Left lung (tissue), 10 donors: Measurements from ENCODE around the gene CCNG1. TPM values are rescaled to one million over a fixed set of nuclear protein-coding genes. Genes with fewer than 3 reads are reported as not detected.
A peak's percentile ranks its signal among the peaks of the same experiment; 100 is the strongest.

Experiments
- ATAC-seq: fragments of 200-7000 bp; cut with Tn5 transposase; one replicate; pipeline ENCODE4 v1.9.1; 2020; ENCODE audit warnings: moderate library complexity
- DNase-seq, 4 donors: peaks; one replicate each; pipeline ENCODE4 v3.0.0-alpha.2; 2013 to 2020
- H3K27ac ChIP-seq, 2 donors: fragments of 200-600 bp; sonication (generic) in 1 of 2; one replicate each; pipeline versions ENCODE4 v1.5.0 to v1.8.0; 2020 to 2021
- H3K27me3 ChIP-seq, 2 donors: fragments of 200-600 bp; sonication (generic) in 1 of 2; one replicate each; pipeline versions ENCODE4 v1.5.0 to v1.8.0; 2020 to 2021
- H3K36me3 ChIP-seq, 2 donors: fragments of 200-600 bp; sonication (generic) in 1 of 2; one replicate each; pipeline versions ENCODE4 v1.5.0 to v1.8.0; 2020 to 2021
- H3K4me1 ChIP-seq, 2 donors: fragments of 200-600 bp; one replicate each; pipeline ENCODE4 v1.8.0; 2021
- H3K4me3 ChIP-seq, 2 donors: fragments of 200-600 bp; sonication (generic) in 1 of 2; one replicate each; pipeline versions ENCODE4 v1.5.0 to v1.8.0; 2020 to 2021; ENCODE audit warnings: mild to moderate bottlenecking in 1 of 2
- H3K9me3 ChIP-seq, 2 donors: fragments of 200-600 bp; sonication (generic) in 1 of 2; one replicate each; pipeline versions ENCODE4 v1.5.0 to v1.8.0; 2020 to 2021
- CTCF ChIP-seq, 2 donors: fragments of 200-600 bp; sonication (generic) in 1 of 2; IDR thresholded peaks; one replicate each; pipeline versions ENCODE4 v1.5.0 to v1.8.0; 2021; ENCODE audit warnings: antibody characterized with exemption in 2 of 2
- intact Hi-C, 2 donors: fragments of 100-400 bp; cut with DNase I; formaldehyde crosslinking; loops; one replicate each; pipeline versions ENCODE4 v1.11.2 to v1.14.2; 2022
- polyA plus RNA-seq, 6 donors: library from polyadenylated mRNA; unstranded; fragments of 120-200 nt; gene quantifications; one replicate each; pipeline ENCODE4 v1.2.1, GENCODE V29; 2013; ENCODE audit not compliant: insufficient read length in 6 of 6
- total RNA-seq, 2 donors: library from RNA; stranded (reverse); fragmentation: NEBNext Ultra II Directional; extraction: Animal tissue kit (Norgen Biotek cat#: 25700); gene quantifications; one replicate each; pipeline ENCODE4 v1.2.1, GENCODE V29; 2021
- donor health status: DM: no; HTN: yes; CAD: no.
- donor health status: DM: no; HTN: no; CAD: no.

Gene CCNG1
- total and polyA plus RNA-seq, 8 donors: 76.0 to 173 (median 145) TPM

GRCh38 chr5:163456840-163457239, 19.4 kb downstream of the CCNG1 start:
- Histone ChIP-seq H3K27ac (no peak overlapping the region), H3K4me3 (no peak overlapping the region), H3K9me3 (no peaks in the 10 kb centered on the region), H3K36me3 (peaks cover 0 to 24% of the 10 kb centered on the region in 2 donors), H3K4me1 (peaks cover 6 to 30% of the 10 kb centered on the region in 2 donors), H3K27me3 (no peaks in the 10 kb centered on the region)
- no peak for TF ChIP-seq CTCF (IDR thresholded peaks at IDR 0.05)
- ATAC-seq (no peak), DNase-seq (no peak)
- intact Hi-C loops: no loop called here

DNA sequence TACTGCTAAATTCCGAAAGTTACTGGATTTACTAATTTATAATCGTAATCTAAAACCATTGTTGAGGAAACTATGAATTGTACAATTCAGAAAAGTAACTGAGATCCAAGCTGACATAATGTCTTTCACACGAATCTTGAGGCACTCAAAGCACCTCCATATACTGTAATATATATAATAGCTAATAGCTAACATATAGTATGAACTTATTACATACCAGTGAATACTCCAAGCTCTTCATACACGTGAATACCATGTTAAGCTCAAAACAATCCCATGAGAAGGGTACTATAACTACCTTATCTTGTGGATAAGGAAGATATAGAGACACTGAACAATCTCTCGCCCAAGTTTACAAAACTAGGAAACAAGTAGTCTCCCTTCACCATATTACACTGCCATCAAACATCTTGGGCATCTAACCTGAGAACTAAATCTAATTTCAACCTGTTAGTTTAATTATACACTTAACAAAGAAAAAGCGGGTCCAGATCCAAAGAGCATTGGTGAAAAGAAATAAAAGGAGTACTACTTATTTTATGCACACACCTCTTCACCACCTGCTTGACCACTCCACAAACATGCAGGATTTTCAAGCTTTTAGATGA, 21.5 kb downstream of the CCNG1 start:
- Histone ChIP-seq H3K27ac (peak overlapping the region; percentile 94 to 96), H3K9me3 (no peaks in the 10 kb centered on the region), H3K4me3 (peak overlapping the region; percentile 67 to 68), H3K36me3 (peaks cover 0 to 18% of the 10 kb centered on the region in 2 donors), H3K27me3 (no peaks in the 10 kb centered on the region), H3K4me1 (peaks cover 10 to 38% of the 10 kb centered on the region in 2 donors)
- ATAC-seq: no peak
- DNase-seq: no peak
- TF ChIP-seq CTCF (IDR thresholded peaks at IDR 0.05): no peak
- intact Hi-C loops: no loop called here

GRCh38 chr5:163459462-163459818, 22.0 kb downstream of the CCNG1 start:
- intact Hi-C loops: no loop called here
- H3K4me1 ChIP-seq: peaks cover 10 to 38% of the 10 kb centered on the region in 2 donors
- no peak for TF ChIP-seq CTCF (IDR thresholded peaks at IDR 0.05)
- no peaks in the 10 kb centered on the region for H3K9me3 ChIP-seq
- H3K36me3 ChIP-seq: peaks cover 0 to 17% of the 10 kb centered on the region in 2 donors
- peak; percentile 4 for ATAC-seq
- peak overlapping the region; percentile 67 to 68 for H3K4me3 ChIP-seq
- H3K27me3 ChIP-seq: no peaks in the 10 kb centered on the region
- peak overlapping the region; percentile 94 to 96 for H3K27ac ChIP-seq
- DNase-seq: no peak

GRCh38 chr5:163459819-163460561, 22.6 kb downstream of the CCNG1 start, which contains the start of gene NUDCD2:
TSS of gene NUDCD2 (minus strand) at chr5:163460102. CDS start at chr5:163460050, 52 bp downstream.
- peak within 1 kb of the TSS; percentile 67 to 68 for H3K4me3 ChIP-seq
- DNase-seq (peak; percentile 95 to 99 (median 98)), ATAC-seq (peak; percentile 93)
- H3K36me3 ChIP-seq: peaks cover 0 to 12% of the 10 kb centered on the region in 2 donors
- peak within 1 kb of the TSS; percentile 94 to 96 for H3K27ac ChIP-seq
- intact Hi-C loops: no loop called here
- H3K27me3 ChIP-seq: no peaks in the 10 kb centered on the region
- TF ChIP-seq CTCF (IDR thresholded peaks at IDR 0.05): peak in 1 of 2 donors; percentile 8
- peaks cover 10 to 38% of the 10 kb centered on the region in 2 donors for H3K4me1 ChIP-seq
- H3K9me3 ChIP-seq: no peaks in the 10 kb centered on the region

DNA sequence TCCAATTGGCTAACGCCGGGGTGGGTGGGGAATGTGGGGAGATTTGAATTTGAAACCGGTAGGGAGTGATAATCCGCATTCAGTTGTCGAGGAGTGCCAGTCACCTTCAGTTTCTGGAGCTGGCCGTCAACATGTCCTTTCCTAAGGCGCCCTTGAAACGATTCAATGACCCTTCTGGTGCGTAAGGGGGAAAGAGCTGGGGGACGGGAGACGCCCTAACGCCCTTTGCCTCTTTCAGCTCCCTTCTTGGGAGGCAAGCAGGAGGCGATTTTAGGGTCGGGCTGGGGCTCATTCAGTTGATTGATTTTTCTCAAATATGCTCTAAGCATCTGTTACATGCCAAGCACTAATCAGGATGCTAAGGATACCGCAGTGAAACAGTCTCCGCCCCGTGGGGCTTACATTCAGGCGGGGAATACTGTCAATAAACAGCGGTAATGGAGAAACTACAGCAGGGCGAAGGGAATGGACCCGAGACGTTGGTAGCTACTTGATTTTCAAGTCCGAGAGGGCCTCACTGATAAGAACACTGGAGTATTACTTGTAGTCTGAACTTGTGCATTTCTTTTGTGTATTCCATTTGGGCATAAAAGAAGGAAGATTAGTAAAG, 23.3 kb downstream of the CCNG1 start, which contains the start of gene HMMR:
HMMR (plus strand) TSS at position 71 of the 610 bp plus-strand sequence; CDS start at position 132, 61 bp downstream.
- DNase-seq: peak in 1 of 4 donors; percentile 44
- TF ChIP-seq CTCF (IDR thresholded peaks at IDR 0.05): no peak

More for the DNA sequence above, 23.3 kb downstream of the CCNG1 start, which contains the start of gene HMMR:
- H3K9me3 ChIP-seq: no peaks in the 10 kb centered on the region
- peaks cover 0 to 5% of the 10 kb centered on the region in 2 donors for H3K36me3 ChIP-seq
- no peak for ATAC-seq
- H3K4me1 ChIP-seq: peaks cover 10 to 38% of the 10 kb centered on the region in 2 donors
- intact Hi-C loops: no loop called here
- no peaks in the 10 kb centered on the region for H3K27me3 ChIP-seq
- peak within 1 kb of the TSS; percentile 94 to 96 for H3K27ac ChIP-seq
- peak within 1 kb of the TSS; percentile 67 to 68 for H3K4me3 ChIP-seq
